NCI-H1092 treated with DMSO at 0.1 percent for 48 hours (cell line): ENCODE data around the gene DACT3.

ENCODE experiments used
- DNase-seq: peaks from one replicate; lab custom pipeline; 2025; lab: John Stamatoyannopoulos, UW

The DACT3 gene

DNA sequence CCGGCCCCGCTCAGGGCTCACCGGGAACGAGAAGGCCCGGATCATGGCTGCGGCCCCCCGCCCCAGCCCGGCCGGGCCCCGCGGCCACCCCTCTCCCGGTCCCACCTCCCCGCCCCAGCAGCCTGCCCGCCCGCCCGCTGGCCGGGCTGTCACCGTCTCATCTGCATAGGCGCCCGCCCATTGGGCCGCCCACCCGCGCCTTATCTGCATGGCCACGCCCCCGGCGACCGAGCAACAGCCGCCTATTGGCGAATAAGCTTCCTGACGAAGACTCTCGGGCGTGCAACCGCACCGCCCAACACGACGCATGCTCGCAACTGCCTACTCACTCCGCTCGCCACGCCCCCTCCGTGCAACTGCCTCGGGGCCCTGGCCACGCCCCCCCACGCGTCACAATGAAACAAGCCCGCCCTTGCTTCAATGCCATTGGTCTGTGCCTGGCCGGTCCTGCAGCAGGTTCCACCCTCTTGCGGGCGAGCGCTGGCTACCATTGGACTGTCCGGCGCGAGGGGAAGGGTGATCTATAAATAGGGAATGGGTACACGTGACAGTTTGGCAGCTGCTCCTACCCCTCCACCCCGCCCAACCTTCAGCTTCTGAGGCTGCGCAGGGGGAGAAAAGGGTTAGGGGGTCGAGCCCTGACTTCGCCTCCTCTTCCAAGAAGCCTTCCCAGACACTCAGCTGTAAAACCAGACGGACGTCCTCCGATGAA, at the start of gene DACT3:
Gene DACT3 (minus strand): TSS at position 163 of the 712 bp plus-strand sequence. CDS start 118 bp downstream, at position 45.
- peak; percentile 98 for DNase-seq

- DNase-seq: no peak
These were observed 49.7 kb upstream of the DACT3 start for GRCh38 chr19:46710687-46711086.

GRCh38 chr19:46704379-46705076, 43.5 kb upstream of the DACT3 start:
- DNase-seq: peak; percentile 34

- DNase-seq: no peak
These were observed 39.7 kb upstream of the DACT3 start for GRCh38 chr19:46700704-46701103.

GRCh38 chr19:46698395-46699321, 37.7 kb upstream of the DACT3 start:
- DNase-seq: no peak

GRCh38 chr19:46697204-46697960, 36.4 kb upstream of the DACT3 start:
- DNase-seq: no peak

GRCh38 chr19:46696866-46697203, 35.9 kb upstream of the DACT3 start:
- no peak for DNase-seq

DNA sequence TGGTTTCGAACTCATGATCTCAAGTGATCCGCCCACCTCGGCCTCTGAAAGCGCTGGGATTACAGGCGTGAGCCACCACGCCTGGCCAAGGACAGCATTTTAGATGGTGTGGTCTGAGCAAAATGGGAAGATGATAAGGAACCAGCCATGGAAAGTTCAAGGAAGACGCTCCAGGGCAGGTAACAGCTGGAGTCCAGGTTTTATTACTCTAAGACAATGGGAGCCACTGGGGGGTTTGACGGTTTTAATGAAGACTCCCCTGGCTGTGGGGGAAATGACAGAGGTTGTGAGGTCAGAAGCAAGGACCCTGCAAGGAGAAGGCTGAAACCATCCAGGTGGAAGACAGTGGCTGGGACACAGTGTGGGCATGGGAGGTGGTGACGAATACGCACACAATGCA, 35.1 kb upstream of the DACT3 start:
- no peak for DNase-seq

DNA sequence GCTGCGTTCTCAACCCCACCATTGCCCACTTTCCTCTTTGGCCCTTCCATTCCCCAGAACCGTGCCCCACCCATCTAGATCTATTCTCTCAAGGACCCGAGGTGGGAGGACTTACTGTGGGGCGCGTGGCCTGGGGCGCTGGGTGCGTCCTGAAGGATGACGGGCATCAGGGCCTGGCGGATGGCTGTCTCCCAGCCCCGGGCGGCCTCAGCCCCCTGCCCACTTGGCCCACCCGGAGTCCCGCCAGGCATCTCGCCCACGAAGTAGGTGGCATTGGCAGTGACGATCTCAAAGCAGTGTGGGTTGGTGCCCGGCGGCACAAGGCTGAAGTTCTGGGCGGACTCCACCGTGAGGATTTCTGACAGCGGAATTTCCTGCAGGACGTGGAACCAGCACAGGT, 32.8 kb upstream of the DACT3 start:
- DNase-seq: no peak

GRCh38 chr19:46692918-46693722, 32.1 kb upstream of the DACT3 start:
- DNase-seq: no peak

DNA sequence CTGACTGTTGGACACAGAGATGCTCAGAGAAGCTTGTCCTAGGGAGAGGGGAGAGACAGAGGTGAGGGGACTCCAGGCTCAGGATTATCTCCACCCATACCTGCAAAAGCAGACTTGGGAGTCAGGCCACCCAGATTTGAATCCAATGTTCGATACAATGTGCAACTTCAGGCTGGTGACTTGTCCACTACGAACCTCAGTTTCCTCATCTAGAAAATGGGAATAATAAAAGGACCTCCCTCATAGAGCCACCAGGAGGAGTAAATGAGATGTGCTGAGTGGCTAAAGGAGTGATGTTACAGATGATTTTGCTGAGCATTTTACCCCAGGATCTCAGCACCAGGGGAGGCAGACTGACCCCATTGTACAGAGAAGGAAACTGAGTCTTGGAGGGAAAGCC, 31.0 kb upstream of the DACT3 start:
- DNase-seq: no peak

DNA sequence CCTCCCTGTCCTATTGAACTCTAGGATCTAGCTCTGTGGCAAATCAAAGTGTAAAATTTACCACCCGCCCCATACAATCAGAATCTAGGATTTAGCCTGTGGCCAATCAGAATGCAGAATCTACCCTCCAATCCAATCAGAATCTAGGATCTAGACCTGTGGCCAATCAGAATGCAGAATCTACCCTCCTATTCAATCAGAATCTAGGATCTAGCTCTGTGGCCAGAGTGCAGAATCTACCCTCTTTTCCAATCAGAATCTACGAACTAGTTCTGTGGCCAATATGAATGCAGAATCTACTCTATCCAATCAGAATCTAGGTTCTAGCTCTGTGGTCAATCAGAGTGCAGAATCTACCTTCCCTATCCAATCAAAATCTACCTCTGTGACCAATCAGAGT, 30.1 kb upstream of the DACT3 start:
- no peak for DNase-seq

GRCh38 chr19:46689358-46689757, 28.4 kb upstream of the DACT3 start:
- DNase-seq: no peak

- no peak for DNase-seq
These were observed 26.6 kb upstream of the DACT3 start for GRCh38 chr19:46687438-46688145.

- DNase-seq: no peak
These were observed 24.2 kb upstream of the DACT3 start for GRCh38 chr19:46685189-46685588.

DNA sequence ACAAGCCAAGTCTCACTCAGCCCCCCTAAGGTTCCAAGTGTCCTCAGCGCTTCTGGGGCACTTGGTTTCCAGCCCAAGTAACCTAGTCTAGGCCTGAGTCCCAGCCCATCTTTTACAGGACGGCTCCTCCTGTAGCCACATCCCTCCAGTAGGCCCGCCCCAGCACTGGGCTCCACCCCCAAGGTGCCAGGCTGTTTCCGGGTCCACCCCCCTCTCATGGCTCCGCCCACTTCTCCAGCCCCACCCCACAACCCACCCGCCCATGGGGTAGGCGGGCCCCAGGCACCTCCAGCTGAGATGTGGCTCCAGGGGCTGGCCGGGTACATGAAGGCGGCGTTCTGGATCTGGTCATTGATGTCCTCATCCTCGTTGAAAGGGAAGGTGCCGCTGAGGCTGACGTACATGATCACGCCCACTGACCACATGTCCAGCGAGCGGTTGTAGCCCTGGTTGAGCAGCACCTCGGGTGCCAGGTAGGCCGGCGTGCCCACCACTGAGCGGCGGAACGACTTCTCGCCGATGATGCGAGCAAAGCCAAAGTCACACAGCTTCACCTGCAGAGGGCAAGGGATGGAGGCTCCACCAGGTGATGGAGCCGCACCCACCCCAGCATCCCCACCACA, 17.2 kb upstream of the DACT3 start:
- no peak for DNase-seq

DNA sequence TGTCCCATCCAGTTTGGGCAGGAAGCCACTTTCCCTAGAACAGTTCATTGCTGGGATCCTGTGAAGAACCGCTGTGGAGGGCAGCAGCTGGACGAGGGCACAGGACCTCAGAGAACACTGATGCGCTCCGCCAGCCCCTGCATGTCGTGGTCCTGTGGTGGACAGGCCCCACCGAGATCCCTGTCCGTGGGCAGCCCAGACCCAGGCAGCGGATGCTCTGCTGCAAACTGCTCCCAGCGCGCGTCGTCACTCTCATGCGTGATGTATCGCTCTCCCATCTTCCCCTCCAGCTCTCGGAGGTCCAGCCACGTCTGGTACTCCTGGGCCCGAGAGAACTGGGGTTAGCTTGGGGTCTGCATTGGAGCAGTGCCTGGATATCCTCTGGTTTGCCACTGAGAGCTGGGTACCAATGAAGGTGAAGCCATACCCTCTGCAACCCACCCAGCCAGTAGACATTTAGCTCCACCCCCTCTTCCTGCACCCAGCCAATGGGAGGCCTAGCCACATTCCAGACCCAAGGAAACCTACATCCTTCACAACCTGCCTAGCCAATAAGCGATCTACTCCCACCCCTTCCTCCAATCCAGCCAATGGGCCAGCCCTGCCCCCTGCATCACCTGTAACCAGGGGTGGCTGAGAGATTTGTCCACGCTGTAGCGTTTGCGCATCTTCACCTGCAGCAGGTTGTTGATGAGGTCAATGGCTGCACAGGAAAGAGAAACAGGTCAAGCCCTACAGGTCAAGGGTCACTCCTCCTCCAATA, 13.6 kb upstream of the DACT3 start:
- no peak for DNase-seq

- no peak for DNase-seq
These were observed 9.8 kb upstream of the DACT3 start for GRCh38 chr19:46670813-46671212.

DNA sequence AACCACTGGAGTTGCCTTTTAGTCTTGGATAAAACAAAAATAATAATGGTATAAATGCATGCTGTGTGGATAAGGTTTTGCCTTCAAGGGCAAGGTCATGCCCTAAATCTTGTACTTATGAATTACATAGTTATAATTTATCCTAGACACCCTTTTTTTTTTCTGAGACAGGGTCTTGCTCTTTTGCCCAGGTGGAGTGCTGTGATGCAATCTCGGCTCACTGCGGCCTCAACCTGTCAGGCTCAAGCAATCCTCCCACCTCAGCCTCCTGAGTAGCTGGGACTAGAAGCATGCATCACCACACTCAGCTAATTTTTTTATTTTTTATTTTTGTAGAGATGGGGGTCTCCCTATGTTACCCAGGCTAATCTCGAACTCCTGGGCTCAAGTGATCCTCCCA, 7.7 kb upstream of the DACT3 start:
- no peak for DNase-seq
